SH-SY5Y (cell line): ENCODE data around the gene EPB41L3.

Source experiments
- GATA2 ChIP-seq: IDR thresholded peaks from 2 replicates; pipeline ENCODE4 v1.6.1; 2011; ENCODE audit warnings: mild to moderate bottlenecking, low read depth, low read length
- GATA3 ChIP-seq: IDR thresholded peaks from 2 replicates; pipeline ENCODE4 v1.6.1; 2011; ENCODE audit warnings: low read depth, mild to moderate bottlenecking, low read length, moderate library complexity

DNA sequence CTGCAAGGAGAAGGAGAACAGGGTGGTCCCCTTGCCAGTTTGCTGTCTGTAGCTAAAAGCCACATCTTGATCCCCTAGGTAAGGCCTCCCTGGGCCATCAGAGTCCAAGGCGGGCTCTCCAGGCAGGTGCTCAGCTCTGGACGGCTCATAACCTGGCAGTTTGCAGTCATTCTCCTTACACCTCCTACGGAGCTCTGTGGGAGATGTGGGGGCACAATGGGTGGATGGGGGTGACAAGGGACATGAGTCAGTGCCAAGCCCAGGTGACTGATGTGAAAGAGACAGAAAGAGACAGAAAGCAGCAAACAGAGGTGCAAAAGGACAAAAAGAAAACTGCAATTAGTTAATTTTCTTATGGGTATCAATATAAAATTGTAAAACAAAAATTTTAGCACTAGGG is 127.7 kb downstream of the EPB41L3 start:
- TF ChIP-seq GATA2 (no peak), GATA3 (no peak)
